Choroid plexus epithelial cell (primary cell): ENCODE measurements around the gene TRDMT1.

Experiments
- DNase-seq: peaks from one replicate; pipeline ENCODE4 v3.0.0-alpha.2; 2010; ENCODE audit warnings: low read depth
- H3K4me3 ChIP-seq: 2 replicates; pipeline ENCODE4 v1.5.1; 2011; ENCODE audit warnings: low read depth, mild to moderate bottlenecking, control low read depth, low read length, moderate library complexity
- CTCF ChIP-seq: conservative IDR thresholded peaks from 2 replicates; pipeline ENCODE4 v1.5.1; 2011; ENCODE audit warnings: low read depth, mild to moderate bottlenecking, control low read depth, inconsistent platforms, low read length, moderate library complexity

TRDMT1 gene

GRCh38 chr10:17241611-17242333 lies 40.3 kb upstream of the TRDMT1 start:
- no peak for DNase-seq
- no peak for TF ChIP-seq CTCF
- H3K4me3 ChIP-seq: no peak overlapping the region

- DNase-seq: no peak
- no peak for TF ChIP-seq CTCF
- H3K4me3 ChIP-seq: no peak overlapping the region
Observed at GRCh38 chr10:17240616-17241015, 39.1 kb upstream of the TRDMT1 start.

- H3K4me3 ChIP-seq: no peak overlapping the region
- no peak for TF ChIP-seq CTCF
- DNase-seq: no peak
Observed at GRCh38 chr10:17240096-17240495, 38.6 kb upstream of the TRDMT1 start.

GRCh38 chr10:17239345-17240085 lies 38.0 kb upstream of the TRDMT1 start:
- no peak for DNase-seq
- no peak overlapping the region for H3K4me3 ChIP-seq
- TF ChIP-seq CTCF: no peak

- no peak for TF ChIP-seq CTCF
- DNase-seq: peak; percentile 85
- no peak overlapping the region for H3K4me3 ChIP-seq
Observed at GRCh38 chr10:17238445-17239291, 37.2 kb upstream of the TRDMT1 start.

GRCh38 chr10:17237915-17238444 lies 36.5 kb upstream of the TRDMT1 start:
- DNase-seq: no peak
- no peak overlapping the region for H3K4me3 ChIP-seq
- no peak for TF ChIP-seq CTCF
